ENCODE data around the gene SETX. TPM values are rescaled to one million over a fixed set of nuclear protein-coding genes. Genes with fewer than 3 reads are reported as not detected.
A peak's percentile ranks its signal among the peaks of the same experiment; 100 is the strongest.

SETX gene
- total RNA-seq, 1 donor from 2014 or later, result 47.5 TPM

DNA sequence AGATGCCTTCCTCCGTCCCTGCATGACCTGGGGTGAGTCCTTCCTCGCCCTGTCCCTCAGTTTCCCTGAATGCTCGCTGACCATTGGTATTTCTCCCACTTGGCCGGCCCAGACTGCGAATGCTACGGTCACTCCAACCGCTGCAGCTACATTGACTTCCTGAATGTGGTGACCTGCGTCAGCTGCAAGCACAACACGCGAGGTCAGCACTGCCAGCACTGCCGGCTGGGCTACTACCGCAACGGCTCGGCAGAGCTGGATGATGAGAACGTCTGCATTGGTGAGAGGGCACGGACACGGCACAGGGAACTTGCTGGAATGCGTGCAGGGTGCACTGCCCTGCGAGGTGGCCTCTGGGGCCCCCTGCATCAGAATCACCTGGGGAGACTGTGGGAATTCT, 115.8 kb downstream of the SETX start:
- Histone ChIP-seq H3K9ac (ENCODE audit: low read depth in 1 of 3, low read length in 3 of 3) (no peak overlapping the region), H3K9me3 (ENCODE audit: control insufficient read depth in 3 of 3, low read length in 3 of 3) (no peaks in the 10 kb centered on the region), H3K4me1 (ENCODE audit: control insufficient read depth in 3 of 3, insufficient read depth in 3 of 3, low read length in 3 of 3) (peaks cover 0 to 25% (median 18%) of the 10 kb centered on the region in 3 donors), H3K36me3 (ENCODE audit: control insufficient read depth in 3 of 3, insufficient read depth in 3 of 3, low read length in 3 of 3) (no peaks in the 10 kb centered on the region), H3K27me3 (ENCODE audit: control insufficient read depth in 3 of 3, insufficient read depth in 3 of 3, low read length in 3 of 3) (peaks cover 8 to 55% (median 13%) of the 10 kb centered on the region in 3 donors), H3K4me3 (ENCODE audit: low read length in 3 of 3) (no peak overlapping the region), H3K27ac (ENCODE audit: low read depth, low read length) (no peak overlapping the region)

DNA sequence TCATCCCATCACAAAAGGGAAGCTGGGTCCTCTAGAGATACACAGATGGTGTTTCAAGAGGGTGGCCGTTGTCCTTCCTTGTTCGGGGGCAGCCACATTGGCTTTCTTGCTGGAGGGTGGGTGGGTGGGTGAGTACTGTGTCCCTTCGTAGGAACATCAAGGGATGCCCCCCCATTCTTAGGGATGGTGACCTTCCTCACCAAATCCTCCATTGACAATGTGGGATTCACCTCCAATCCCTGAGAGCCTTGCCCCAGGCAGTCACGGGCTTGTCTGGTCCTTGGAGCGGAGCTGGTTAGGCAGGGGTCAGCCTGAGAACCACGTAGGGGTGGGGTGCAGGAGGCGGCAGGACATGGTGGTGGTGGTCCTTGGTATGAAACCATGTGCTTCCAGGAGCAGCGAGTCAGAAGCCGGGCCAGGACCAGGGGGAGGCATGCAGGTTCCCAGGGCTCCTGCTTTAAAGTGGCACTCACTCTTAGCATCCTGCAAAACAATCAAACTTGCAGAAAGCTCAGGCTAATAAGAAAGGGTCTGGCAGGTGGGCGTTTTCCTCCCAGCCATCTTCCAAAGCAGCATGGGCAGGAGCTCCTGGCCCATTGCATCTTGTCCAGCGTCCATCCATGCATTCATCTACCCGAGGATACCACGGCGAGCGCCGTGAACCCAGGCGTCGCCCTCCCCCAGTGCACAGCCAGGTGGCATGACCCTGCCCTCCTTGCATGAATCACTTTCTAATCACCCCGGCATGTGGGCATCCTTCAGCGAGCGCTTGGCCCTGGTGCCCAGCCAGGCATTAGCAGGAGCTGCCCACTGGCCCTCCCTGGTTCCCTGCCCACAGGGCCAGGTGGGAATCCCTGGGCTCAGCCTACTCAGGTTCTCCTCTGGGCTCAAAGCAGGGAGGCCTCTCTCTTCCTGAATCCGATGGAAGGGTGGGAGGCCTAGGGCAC, 116.5 kb downstream of the SETX start:
- Histone ChIP-seq H3K4me1 (ENCODE audit: control insufficient read depth in 3 of 3, insufficient read depth in 3 of 3, low read length in 3 of 3) (peaks cover 0 to 25% (median 18%) of the 10 kb centered on the region in 3 donors), H3K27me3 (ENCODE audit: control insufficient read depth in 3 of 3, insufficient read depth in 3 of 3, low read length in 3 of 3) (peaks cover 7 to 49% (median 15%) of the 10 kb centered on the region in 3 donors), H3K9ac (ENCODE audit: low read depth in 1 of 3, low read length in 3 of 3) (no peak overlapping the region), H3K9me3 (ENCODE audit: control insufficient read depth in 3 of 3, low read length in 3 of 3) (no peaks in the 10 kb centered on the region), H3K27ac (ENCODE audit: low read depth, low read length) (no peak overlapping the region), H3K36me3 (ENCODE audit: control insufficient read depth in 3 of 3, insufficient read depth in 3 of 3, low read length in 3 of 3) (no peaks in the 10 kb centered on the region), H3K4me3 (ENCODE audit: low read length in 3 of 3) (no peak overlapping the region)

DNA sequence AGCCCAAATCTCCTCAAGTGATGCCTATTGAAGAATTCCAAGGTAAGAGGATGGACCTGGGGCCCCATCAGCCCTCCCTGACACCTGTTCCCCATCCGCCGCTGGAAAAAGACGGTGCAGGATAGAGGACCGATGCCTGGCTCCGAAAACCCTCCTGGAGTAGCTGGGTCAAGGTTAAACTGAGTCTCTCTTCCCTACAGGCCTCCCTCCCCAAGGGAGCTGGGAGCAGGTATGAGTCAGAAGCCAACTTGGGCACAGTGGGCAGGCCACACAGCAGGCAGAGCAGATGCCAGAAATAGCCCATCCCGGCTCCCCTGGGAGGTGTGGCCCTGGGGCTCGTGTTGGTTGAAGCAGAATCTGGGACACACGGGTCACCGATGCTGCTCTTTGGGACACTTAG, 117.3 kb downstream of the SETX start:
- no peak overlapping the region for H3K9ac ChIP-seq (ENCODE audit: low read depth in 1 of 3, low read length in 3 of 3)
- no peak overlapping the region for H3K27ac ChIP-seq (ENCODE audit: low read depth, low read length)
- no peaks in the 10 kb centered on the region for H3K9me3 ChIP-seq (ENCODE audit: control insufficient read depth in 3 of 3, low read length in 3 of 3)
- no peaks in the 10 kb centered on the region for H3K36me3 ChIP-seq (ENCODE audit: control insufficient read depth in 3 of 3, insufficient read depth in 3 of 3, low read length in 3 of 3)
- H3K27me3 ChIP-seq (ENCODE audit: control insufficient read depth in 3 of 3, insufficient read depth in 3 of 3, low read length in 3 of 3), result peaks cover 13 to 45% (median 19%) of the 10 kb centered on the region in 3 donors
- H3K4me3 ChIP-seq (ENCODE audit: low read length in 3 of 3), result no peak overlapping the region
- H3K4me1 ChIP-seq (ENCODE audit: control insufficient read depth in 3 of 3, insufficient read depth in 3 of 3, low read length in 3 of 3), result peaks cover 0 to 20% (median 17%) of the 10 kb centered on the region in 3 donors

DNA sequence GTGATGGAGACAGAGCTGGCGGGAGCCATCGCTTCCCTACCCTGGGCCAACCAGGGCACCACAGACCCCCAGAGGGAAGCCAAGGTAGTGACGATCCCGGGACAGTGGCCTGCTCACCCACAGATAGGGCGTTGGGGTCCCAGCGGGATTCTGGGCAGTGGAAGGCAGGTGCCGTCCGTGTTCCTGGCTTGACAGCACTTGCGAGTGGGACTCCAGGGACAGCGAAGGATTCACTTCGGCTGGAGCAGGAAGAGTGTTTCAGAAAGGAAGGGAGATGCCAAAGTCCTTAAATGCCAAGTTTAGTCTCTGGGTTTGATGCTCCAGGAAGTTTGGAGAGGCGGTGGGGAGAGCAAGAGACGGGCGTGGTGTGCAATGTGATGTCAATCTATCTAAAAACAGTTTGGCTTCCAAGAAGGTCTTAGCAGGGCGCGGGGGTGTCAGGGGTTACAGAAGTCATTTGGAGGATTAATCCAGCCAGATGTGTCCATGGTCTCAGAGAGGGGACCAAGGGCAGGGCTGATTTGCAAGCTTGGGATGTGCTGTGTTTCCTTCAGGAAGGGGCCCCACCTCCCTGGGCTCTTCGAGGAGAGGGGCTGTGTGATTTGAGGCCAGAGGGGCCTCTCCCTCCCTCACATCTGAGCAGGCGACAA, 118.0 kb downstream of the SETX start:
- peak overlapping the region in 1 of 3 donors; percentile 25 for H3K9ac ChIP-seq (ENCODE audit: low read depth in 1 of 3, low read length in 3 of 3)
- peaks cover 19 to 48% (median 20%) of the 10 kb centered on the region in 3 donors for H3K27me3 ChIP-seq (ENCODE audit: control insufficient read depth in 3 of 3, insufficient read depth in 3 of 3, low read length in 3 of 3)
- no peak overlapping the region for H3K4me3 ChIP-seq (ENCODE audit: low read length in 3 of 3)
- H3K9me3 ChIP-seq (ENCODE audit: control insufficient read depth in 3 of 3, low read length in 3 of 3), result no peaks in the 10 kb centered on the region
- H3K4me1 ChIP-seq (ENCODE audit: control insufficient read depth in 3 of 3, insufficient read depth in 3 of 3, low read length in 3 of 3), result peaks cover 0 to 18% (median 16%) of the 10 kb centered on the region in 3 donors
- H3K27ac ChIP-seq (ENCODE audit: low read depth, low read length), result no peak overlapping the region
- no peaks in the 10 kb centered on the region for H3K36me3 ChIP-seq (ENCODE audit: control insufficient read depth in 3 of 3, insufficient read depth in 3 of 3, low read length in 3 of 3)

DNA sequence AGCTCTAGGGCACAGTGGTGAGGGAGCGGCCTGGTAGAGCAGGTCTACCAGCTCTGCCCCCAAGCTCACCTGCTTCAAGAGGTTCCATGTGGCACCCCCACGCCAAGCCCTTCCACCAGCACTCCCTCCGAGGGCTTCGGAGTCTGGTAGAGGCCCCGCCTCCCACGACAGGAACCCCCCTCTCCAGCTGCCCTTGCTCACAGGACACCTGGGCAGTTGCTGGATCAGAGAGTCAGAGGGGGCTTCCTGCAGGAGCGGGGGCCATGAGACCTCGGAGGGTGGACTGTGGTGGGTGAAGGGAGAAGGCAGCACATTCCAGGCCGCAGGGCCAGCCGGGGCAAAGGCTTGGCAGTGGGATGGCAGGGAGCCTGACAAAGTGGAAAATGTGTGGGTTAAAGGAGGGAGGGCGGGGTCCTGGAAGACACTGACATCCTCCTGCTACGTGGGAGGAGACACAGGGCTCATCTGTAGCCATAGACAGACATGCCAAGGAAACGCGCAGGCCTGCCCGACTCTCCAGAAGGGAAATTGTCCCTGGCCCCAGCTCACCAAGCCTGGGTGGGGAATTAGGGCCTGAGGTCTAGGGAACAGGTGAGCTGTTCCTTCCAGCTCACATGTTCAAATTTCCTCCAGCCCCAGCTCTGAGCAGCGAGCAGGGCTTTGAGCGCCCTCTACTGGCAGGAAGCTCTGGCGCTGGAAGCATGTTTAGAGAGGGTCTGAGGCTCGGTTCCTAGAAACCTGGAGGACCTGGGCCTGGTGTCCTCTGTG, 118.7 kb downstream of the SETX start:
- Histone ChIP-seq H3K9me3 (ENCODE audit: control insufficient read depth in 3 of 3, low read length in 3 of 3) (no peaks in the 10 kb centered on the region), H3K27me3 (ENCODE audit: control insufficient read depth in 3 of 3, insufficient read depth in 3 of 3, low read length in 3 of 3) (peaks cover 13 to 46% (median 26%) of the 10 kb centered on the region in 3 donors), H3K27ac (ENCODE audit: low read depth, low read length) (no peak overlapping the region), H3K4me3 (ENCODE audit: low read length in 3 of 3) (no peak overlapping the region), H3K36me3 (ENCODE audit: control insufficient read depth in 3 of 3, insufficient read depth in 3 of 3, low read length in 3 of 3) (no peaks in the 10 kb centered on the region), H3K4me1 (ENCODE audit: control insufficient read depth in 3 of 3, insufficient read depth in 3 of 3, low read length in 3 of 3) (peaks cover 0 to 11% (median 11%) of the 10 kb centered on the region in 3 donors), H3K9ac (ENCODE audit: low read depth in 1 of 3, low read length in 3 of 3) (peak overlapping the region in 1 of 3 donors; percentile 25)

DNA sequence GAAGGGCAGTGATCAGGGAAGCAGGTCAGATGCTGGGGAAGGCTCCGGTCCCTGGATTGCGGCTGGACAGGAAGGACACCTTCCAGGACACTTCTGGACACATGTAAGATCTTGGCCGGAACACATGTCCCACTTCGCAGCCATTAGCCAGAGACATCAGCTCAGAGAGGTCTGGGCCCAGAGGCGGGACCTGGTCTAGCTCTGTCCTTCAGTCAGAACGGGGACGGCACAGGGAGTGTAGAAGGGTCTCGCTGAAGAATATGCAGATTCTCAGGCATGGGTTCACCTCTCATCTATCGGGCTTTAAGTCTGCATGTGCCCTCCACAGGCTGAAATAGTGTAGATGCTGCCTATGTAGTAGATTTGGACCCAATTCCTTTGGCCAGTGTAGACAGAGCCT, 119.7 kb downstream of the SETX start:
- no peaks in the 10 kb centered on the region for H3K36me3 ChIP-seq (ENCODE audit: control insufficient read depth in 3 of 3, insufficient read depth in 3 of 3, low read length in 3 of 3)
- H3K4me1 ChIP-seq (ENCODE audit: control insufficient read depth in 3 of 3, insufficient read depth in 3 of 3, low read length in 3 of 3), result peaks cover 0 to 9% (median 8%) of the 10 kb centered on the region in 3 donors
- peaks cover 13 to 47% (median 31%) of the 10 kb centered on the region in 3 donors for H3K27me3 ChIP-seq (ENCODE audit: control insufficient read depth in 3 of 3, insufficient read depth in 3 of 3, low read length in 3 of 3)
- no peak overlapping the region for H3K9ac ChIP-seq (ENCODE audit: low read depth in 1 of 3, low read length in 3 of 3)
- no peaks in the 10 kb centered on the region for H3K9me3 ChIP-seq (ENCODE audit: control insufficient read depth in 3 of 3, low read length in 3 of 3)
- no peak overlapping the region for H3K4me3 ChIP-seq (ENCODE audit: low read length in 3 of 3)
- no peak overlapping the region for H3K27ac ChIP-seq (ENCODE audit: low read depth, low read length)

DNA sequence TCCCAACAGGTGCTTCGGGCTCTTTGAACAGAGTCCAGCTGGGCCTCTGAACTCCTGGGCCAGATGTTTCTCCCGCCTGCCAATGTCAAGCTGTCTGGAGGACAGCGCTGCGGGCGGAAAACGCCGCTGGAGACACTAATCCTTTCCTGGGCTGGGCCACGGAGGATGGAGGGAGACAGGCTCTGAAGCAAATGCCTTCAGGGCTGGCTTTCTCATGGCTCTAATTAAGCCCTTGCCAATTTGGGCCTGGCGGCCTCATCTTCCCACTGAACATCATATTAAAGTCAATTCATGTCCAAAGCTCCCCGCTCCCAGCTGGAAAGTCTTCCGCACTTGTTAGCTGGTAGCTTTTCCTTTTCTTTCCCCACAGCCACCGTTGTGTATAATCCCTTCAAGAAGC, 120.3 kb downstream of the SETX start:
- peaks cover 0 to 9% (median 8%) of the 10 kb centered on the region in 3 donors for H3K4me1 ChIP-seq (ENCODE audit: control insufficient read depth in 3 of 3, insufficient read depth in 3 of 3, low read length in 3 of 3)
- peaks cover 13 to 52% (median 35%) of the 10 kb centered on the region in 3 donors for H3K27me3 ChIP-seq (ENCODE audit: control insufficient read depth in 3 of 3, insufficient read depth in 3 of 3, low read length in 3 of 3)
- H3K27ac ChIP-seq (ENCODE audit: low read depth, low read length), result no peak overlapping the region
- H3K9ac ChIP-seq (ENCODE audit: low read depth in 1 of 3, low read length in 3 of 3), result no peak overlapping the region
- no peaks in the 10 kb centered on the region for H3K9me3 ChIP-seq (ENCODE audit: control insufficient read depth in 3 of 3, low read length in 3 of 3)
- no peaks in the 10 kb centered on the region for H3K36me3 ChIP-seq (ENCODE audit: control insufficient read depth in 3 of 3, insufficient read depth in 3 of 3, low read length in 3 of 3)
- H3K4me3 ChIP-seq (ENCODE audit: low read length in 3 of 3), result no peak overlapping the region

DNA sequence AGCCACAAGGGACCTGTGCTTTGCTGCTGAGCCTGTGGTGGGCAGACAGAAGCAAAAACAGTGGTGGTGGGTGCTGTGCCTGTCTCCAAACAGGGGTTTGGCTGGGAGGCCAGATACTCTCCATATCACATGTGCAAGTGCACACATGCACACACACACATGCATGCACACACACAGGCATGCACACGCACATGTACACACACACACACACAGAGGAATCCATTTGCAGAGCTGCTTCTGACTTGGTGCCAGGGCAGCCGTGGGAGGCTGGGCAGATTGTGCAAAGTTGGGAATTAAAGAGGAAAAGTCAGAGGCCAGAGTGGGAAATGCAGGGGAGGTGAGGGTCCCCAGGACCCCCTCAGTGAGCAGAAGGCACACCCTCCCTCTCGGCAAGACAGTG, 121.6 kb downstream of the SETX start:
- H3K27me3 ChIP-seq (ENCODE audit: control insufficient read depth in 3 of 3, insufficient read depth in 3 of 3, low read length in 3 of 3), result peaks cover 9 to 50% (median 44%) of the 10 kb centered on the region in 3 donors
- H3K27ac ChIP-seq (ENCODE audit: low read depth, low read length), result no peak overlapping the region
- H3K9ac ChIP-seq (ENCODE audit: low read depth in 1 of 3, low read length in 3 of 3), result no peak overlapping the region
- H3K4me3 ChIP-seq (ENCODE audit: low read length in 3 of 3), result no peak overlapping the region
- no peaks in the 10 kb centered on the region for H3K36me3 ChIP-seq (ENCODE audit: control insufficient read depth in 3 of 3, insufficient read depth in 3 of 3, low read length in 3 of 3)
- H3K9me3 ChIP-seq (ENCODE audit: control insufficient read depth in 3 of 3, low read length in 3 of 3), result no peaks in the 10 kb centered on the region
- H3K4me1 ChIP-seq (ENCODE audit: control insufficient read depth in 3 of 3, insufficient read depth in 3 of 3, low read length in 3 of 3), result peaks cover 0 to 9% (median 8%) of the 10 kb centered on the region in 3 donors

DNA sequence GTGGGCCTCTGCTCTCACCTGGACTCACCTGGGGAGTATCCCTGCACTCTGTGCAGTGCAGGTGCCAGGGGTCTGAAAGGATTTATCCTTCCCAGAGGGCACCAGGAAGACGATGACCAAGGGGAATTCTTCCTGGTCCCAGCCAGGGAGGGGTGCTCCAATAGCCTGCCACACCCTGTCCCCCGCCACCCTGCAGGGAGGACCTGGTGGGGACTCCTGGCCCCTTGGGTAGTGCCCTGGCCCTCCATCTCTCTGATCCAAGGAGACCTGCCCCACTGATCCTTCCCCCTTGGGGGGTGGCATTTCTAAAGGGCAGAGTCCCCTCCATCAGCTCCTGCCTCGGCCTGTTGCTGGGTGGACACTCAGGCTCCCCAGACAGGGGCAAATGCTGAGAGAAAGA, 122.3 kb downstream of the SETX start:
- Histone ChIP-seq H3K27ac (ENCODE audit: low read depth, low read length) (no peak overlapping the region), H3K9me3 (ENCODE audit: control insufficient read depth in 3 of 3, low read length in 3 of 3) (no peaks in the 10 kb centered on the region), H3K27me3 (ENCODE audit: control insufficient read depth in 3 of 3, insufficient read depth in 3 of 3, low read length in 3 of 3) (peaks cover 9 to 49% (median 48%) of the 10 kb centered on the region in 3 donors), H3K9ac (ENCODE audit: low read depth in 1 of 3, low read length in 3 of 3) (no peak overlapping the region), H3K4me3 (ENCODE audit: low read length in 3 of 3) (no peak overlapping the region), H3K36me3 (ENCODE audit: control insufficient read depth in 3 of 3, insufficient read depth in 3 of 3, low read length in 3 of 3) (no peaks in the 10 kb centered on the region), H3K4me1 (ENCODE audit: control insufficient read depth in 3 of 3, insufficient read depth in 3 of 3, low read length in 3 of 3) (peaks cover 0 to 9% (median 8%) of the 10 kb centered on the region in 3 donors)

Data from skeletal muscle tissue (tissue), 4 donors.